Uterus (tissue), 2 donors: ENCODE measurements around the gene KLK11.

Experiments
- POLR2A ChIP-seq, 2 donors: fragments of 450-650 bp; IDR thresholded peaks; one replicate each; pipeline ENCODE4 v1.6.1; 2016; ENCODE audit warnings: antibody characterized with exemption in 2 of 2, mild to moderate bottlenecking in 1 of 2, moderate library complexity in 1 of 2
- TF ChIP-seq, protein P1 (sequence below), 4 experiments: fragments of 200-600 bp in 2 of 4; fragments of 450-650 bp in 2 of 4; sonication (generic) in 2 of 4; IDR thresholded peaks; one replicate each; pipeline ENCODE4 v1.5.1; 2016 to 2019; ENCODE audit warnings: antibody characterized with exemption in 4 of 4, mild to moderate bottlenecking in 2 of 4, moderate library complexity in 1 of 4

DNA sequence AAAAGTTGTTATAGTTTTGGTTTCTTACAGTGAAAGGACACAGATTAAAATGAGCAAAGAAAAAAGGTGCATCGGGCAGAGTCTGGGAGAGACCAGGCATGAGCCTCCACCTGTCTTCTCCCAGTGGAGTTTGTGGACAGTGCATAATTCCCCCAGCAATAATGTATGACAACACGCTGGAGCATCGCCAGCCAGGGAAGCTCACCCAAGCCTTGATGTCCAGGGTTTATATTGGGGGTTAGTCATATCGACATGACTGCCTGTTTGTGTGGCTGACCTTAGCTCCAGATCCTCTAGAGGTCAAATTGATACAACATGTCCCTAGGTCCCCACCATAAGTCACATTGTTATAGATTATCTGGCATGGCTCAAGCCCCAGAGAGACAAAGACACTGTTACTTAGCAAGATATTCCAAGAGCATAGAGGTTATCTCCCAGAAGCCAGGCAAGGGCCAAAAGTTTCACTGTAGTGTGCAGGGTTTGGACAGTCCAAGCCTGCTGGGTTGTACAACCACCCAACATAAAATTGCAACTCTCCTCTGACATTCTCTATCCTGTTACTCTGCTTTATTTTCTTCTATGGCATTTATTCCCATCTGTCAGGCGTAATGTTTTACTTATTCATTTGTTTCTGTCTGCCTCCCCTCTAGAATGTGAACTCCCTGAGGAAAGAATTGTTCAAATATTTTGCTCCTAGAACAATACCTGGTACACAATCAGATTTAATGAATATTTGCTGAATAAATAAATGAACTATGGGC lies 44.1 kb upstream of the KLK11 start:
- TF ChIP-seq, protein P1, sequence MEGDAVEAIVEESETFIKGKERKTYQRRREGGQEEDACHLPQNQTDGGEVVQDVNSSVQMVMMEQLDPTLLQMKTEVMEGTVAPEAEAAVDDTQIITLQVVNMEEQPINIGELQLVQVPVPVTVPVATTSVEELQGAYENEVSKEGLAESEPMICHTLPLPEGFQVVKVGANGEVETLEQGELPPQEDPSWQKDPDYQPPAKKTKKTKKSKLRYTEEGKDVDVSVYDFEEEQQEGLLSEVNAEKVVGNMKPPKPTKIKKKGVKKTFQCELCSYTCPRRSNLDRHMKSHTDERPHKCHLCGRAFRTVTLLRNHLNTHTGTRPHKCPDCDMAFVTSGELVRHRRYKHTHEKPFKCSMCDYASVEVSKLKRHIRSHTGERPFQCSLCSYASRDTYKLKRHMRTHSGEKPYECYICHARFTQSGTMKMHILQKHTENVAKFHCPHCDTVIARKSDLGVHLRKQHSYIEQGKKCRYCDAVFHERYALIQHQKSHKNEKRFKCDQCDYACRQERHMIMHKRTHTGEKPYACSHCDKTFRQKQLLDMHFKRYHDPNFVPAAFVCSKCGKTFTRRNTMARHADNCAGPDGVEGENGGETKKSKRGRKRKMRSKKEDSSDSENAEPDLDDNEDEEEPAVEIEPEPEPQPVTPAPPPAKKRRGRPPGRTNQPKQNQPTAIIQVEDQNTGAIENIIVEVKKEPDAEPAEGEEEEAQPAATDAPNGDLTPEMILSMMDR (IDR thresholded peaks at IDR 0.05): no peak
- no peak for TF ChIP-seq POLR2A (IDR thresholded peaks at IDR 0.05)
